Measurements from ENCODE around the gene ST7.

Gene ST7

GRCh38 chr7:117202511-117202910 is 249.2 kb downstream of the ST7 start:
- DNase-seq: no peak

- DNase-seq: no peak
Measured at GRCh38 chr7:117203205-117203604, 249.9 kb downstream of the ST7 start.

DNA sequence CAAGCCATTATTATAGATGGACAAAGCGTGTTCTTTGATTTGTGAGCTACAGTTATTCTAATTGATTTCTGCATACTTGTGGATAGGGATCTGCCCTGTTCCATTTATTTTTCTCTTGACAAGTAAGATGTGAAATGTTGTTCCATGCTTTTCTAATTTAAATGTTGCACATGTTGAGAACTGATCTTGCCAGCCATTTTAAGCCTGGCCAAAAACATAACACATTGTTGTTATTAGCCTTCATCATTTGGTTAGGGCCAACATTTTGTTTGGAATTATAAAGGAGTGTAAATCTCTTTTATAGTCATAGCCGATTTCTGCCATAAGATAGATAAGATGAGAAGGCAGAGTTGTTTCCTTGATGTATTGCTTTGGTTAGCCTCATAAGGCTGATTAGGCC is 252.6 kb downstream of the ST7 start:
- DNase-seq: no peak

DNA sequence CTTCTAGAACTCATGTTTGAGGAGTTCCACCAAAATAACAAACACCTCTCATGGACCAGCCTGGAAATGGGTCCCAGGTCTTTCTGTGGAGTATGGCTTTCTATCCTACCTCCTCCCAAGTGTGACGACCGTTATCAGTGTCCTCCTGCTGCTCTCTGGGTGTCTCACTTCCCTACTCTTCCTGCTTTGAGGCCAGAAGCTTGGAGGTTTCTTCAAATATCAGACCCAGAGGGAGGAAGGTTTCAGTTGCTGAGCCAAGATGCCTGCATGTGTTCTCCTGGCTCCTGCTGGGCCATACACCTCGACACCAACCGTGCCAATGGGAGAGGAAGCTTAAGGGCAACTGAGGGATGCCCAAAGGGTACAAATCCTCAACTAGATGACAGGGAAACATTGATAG is 255.0 kb downstream of the ST7 start:
- DNase-seq: no peak

GRCh38 chr7:117210397-117210796 is 257.1 kb downstream of the ST7 start:
- no peak for DNase-seq

- DNase-seq: no peak
Measured at GRCh38 chr7:117210908-117211307, 257.6 kb downstream of the ST7 start.

DNA sequence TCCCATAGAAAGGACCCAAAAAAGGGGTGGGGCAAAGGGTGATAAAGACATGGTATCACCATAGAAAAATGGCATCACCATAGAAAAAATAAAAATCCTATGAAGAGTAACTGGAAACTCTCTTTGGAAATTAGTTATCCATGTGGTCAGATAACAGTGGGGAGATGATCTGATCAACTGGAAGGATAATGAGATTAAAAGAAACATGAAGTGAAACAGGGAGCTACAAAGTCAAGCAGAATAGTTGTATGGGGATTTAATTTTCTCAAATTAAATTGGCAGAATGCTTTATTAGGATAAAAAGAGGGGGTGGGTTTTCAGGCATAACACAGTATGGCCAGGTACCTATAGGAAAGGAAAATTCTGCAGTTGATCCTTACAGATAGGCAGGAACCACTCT is 258.3 kb downstream of the ST7 start:
- no peak for DNase-seq

DNA sequence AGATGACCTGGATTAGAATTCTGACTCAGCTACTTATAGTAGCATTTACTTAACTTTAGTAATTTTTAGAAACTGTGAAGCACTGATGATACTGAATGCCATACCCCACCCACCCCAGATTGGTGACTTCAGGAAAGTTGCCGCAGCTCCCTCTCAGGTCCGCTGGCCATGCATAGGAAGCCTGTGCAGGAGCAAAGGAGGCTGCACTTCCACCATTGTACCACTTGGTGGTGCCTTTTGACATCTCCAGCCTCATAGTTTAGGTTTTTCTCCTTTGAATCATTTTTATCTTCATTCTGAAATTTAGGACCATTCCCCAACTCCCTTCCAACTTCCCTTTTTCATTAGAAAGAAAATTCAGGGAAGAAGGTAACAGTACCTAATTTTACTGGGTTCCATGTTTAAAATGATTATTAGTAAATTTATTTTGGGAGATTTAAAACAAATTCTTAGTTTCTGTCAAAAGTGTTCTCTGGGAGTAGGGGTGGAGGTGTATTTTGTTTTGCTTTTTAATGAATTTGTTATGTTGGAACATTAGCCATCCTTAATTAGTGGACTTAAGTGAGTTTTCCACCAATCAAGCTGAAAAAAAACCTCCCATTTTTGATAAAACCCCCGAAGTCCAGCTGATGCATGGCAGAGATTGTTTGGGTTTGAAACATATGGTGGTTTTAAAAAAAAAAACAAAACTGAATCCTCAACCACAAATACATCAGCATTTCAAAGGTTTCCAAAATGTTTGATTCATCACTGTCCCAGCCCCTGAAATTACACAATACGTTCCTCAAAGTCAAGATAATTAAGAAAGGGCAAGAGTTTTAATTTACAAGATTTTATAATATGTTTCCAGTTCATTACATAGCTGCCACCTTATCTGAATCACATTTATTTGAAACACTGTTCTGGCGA is 259.9 kb downstream of the ST7 start:
- peak; percentile 47 for DNase-seq

DNA sequence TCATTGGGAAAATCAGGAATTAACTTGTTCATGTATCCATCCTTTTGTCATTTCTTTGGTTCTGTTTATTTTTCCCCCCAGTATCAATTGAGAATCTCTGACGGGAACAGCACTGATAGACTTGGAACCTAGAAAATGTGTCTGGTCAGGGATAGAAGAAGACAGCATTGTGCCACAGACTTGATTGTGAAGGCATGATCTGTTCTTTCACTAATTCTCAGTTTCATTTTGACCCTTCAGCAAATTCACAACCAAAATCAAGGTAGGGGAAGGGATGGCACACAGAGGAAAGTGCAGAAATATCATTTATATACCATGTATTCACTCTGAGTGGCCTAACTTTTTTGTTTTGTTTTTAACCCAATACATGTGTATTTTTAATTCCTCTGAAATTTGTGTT is 262.7 kb downstream of the ST7 start:
- no peak for DNase-seq

DNA sequence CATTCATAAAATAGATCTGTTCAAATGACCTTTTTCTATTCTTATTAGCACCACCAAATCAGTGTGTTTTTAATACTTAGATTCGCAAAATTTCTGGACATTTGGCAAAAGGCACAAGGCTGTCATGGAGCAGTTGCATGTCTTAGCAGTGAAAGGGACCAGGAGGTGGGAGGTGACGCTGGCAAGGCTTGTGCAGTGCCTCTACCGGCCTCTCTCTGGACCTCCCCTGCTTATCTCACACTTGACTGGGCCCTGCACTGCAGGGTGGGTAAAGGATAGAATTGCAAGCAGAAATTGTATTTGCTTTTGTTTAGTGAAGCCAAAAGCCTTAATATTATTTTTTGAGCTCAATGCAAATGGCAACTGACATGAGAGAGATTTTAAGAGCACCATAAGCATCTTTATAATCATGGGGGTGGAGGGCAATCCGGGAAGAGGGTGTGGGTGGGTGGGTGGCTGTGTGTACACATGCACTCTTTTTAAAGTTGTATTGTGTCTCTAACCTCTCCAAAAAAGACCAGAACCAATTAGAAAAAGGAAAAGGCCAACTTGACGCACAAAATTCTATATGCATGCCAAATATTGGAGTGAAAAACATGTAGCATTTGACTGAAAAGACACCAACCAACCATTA is 263.3 kb downstream of the ST7 start:
- DNase-seq: no peak

GRCh38 chr7:117217106-117218035 is 264.1 kb downstream of the ST7 start:
- no peak for DNase-seq

DNA sequence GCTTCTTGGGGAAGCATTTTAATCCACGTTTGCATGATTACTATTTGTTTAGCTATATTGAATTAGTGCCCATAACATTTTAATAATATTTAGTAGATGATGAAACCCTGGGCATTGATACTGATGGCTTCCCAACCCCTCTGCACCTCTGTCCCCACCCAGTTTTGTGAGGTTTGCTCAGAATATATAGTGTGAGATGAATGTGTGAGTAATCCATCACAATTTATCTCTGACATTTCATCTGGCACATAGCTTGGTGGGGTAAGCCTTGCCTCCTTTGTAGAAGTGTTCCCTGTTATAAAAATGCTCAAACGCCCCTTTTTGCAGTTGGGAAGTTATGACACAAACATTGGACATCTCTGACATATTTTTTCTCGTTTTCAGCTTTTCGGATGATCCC is 265.4 kb downstream of the ST7 start:
- DNase-seq: no peak

- DNase-seq: no peak
Measured at GRCh38 chr7:117219485-117219884, 266.2 kb downstream of the ST7 start.

GRCh38 chr7:117220836-117221235 is 267.5 kb downstream of the ST7 start:
- no peak for DNase-seq

DNA sequence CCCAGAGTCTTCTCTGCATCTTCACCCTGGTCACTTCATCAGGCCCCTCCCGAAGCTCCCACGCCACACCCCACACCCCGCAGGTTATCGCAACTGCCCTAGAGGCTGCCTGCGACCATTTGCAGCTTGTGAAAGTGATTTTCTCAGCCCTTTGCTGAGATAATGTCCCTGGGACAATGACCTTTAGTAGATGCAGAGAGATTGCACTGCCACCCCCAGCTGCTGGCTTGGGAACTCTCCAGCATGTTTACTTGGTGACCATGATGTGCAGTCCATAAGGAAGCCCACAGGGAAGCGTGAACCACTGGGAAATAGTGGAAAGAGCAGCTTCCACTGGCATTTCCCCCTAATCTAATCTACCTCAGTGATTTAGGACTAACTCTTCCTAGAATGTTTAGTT is 272.2 kb downstream of the ST7 start:
- DNase-seq: no peak

GRCh38 chr7:117227091-117227490 is 273.8 kb downstream of the ST7 start:
- no peak for DNase-seq

- DNase-seq: no peak
Measured at GRCh38 chr7:117229350-117229749, 276.0 kb downstream of the ST7 start.

- DNase-seq: no peak
Measured at GRCh38 chr7:117230276-117231046, 277.2 kb downstream of the ST7 start.

DNA sequence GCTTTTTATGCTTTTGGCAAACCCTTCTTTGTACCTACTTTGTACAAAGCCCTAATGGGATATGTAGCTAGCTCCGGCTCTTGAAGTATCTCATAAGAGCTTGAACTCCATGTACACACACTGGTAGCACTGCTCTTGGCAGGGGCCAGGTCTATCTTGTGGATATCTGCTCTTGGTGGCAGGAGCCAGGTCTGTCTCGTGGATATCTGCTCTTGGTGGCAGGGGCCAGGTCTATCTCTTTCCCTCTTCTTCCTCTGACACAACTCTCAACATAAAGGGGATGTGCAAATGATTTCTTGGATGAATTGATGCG is 277.7 kb downstream of the ST7 start:
- DNase-seq: no peak

DNA sequence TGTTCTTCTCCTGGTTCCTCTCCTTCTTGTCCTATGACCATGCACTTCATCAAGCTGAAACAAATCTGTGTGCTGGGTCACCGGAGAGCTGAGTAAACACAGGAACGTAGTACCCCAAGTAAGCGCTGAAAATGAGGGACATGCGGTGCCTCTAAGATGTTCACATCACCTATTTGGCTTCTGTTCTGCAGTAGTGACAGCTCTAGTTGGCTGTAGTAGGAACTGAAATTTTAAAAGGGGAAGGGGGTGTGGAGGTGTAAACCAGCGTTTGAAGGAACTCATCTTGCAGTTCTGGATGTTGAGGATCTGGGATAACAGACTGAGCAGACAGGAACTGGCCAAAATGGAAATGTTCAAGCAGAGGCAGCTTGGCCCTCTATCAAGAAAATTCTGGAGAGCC is 284.3 kb downstream of the ST7 start:
- DNase-seq: no peak

GRCh38 chr7:117238472-117238871 is 285.2 kb downstream of the ST7 start:
- DNase-seq: no peak

GRCh38 chr7:117238937-117239336 is 285.6 kb downstream of the ST7 start:
- no peak for DNase-seq

DNA sequence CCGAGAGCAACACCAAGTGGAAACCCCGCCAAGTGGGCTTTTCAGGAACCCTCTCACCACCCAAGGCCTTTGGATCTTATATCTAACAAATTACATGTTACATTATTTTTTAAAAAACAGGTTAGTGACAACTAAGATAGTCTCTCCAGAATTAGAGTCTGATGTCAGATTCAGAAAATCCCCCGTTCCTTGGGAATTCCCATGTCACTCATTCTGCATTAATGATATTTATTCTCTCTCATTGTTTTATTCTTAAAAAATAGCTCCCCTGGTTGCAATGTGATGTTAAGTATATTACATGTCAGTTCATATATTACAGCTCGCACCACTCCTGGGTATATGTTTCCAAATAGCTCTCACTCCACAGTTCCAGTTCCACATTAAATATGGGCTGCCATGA is 287.8 kb downstream of the ST7 start:
- no peak for DNase-seq
